Endothelial cell of umbilical vein (primary cell): ENCODE results near the gene DSCAML1. TPM values are rescaled to one million over a fixed set of nuclear protein-coding genes. Genes with fewer than 3 reads are reported as not detected.

Experiments
- BruUV-seq: library from RNA; stranded (reverse); fragments of 400-500 nt; replicated peaks from 2 replicates; lab custom pipeline; 2021; lab: Mats Ljungman, UMichigan
- CTCF ChIA-PET: fragments of 300-600, 350-600 bp; sonication (Branson Sonifier 250); formaldehyde crosslinking; loops from one replicate; lab custom pipeline; 2021; ENCODE audit warnings: antibody characterized with exemption, inconsistent platforms; lab: Charles Lee
- POLR2A ChIA-PET: fragments of 300-600, 350-600 bp; sonication (Branson Sonifier 250); formaldehyde crosslinking; loops from one replicate; lab custom pipeline; 2021; ENCODE audit warnings: antibody characterized with exemption, inconsistent platforms; lab: Charles Lee
- DNase-seq: peaks from one replicate; pipeline ENCODE4 v3.0.0-alpha.2; 2011; ENCODE audit warnings: low read depth, low spot score
- FAIRE-seq: peaks from 2 replicates; lab custom pipeline; 2011; peaks lifted over from hg19 to GRCh38; lab: Jason Lieb, UNC
- H2AFZ ChIP-seq: 2 replicates; pipeline ENCODE4 v1.6.0; 2012; ENCODE audit warnings: low read depth, low read length, control low read depth, inconsistent platforms
- H3K27ac ChIP-seq: 2 replicates; pipeline ENCODE4 v1.5.1; 2011; ENCODE audit warnings: low read depth, mild to moderate bottlenecking, control low read depth, low read length, moderate library complexity; ENCODE audit not compliant: insufficient read depth
- H3K27me3 ChIP-seq, 2 experiments: 2 replicates each; pipeline versions ENCODE4 v1.6.0 to v1.6.1; 2011; ENCODE audit warnings: low read length in 2 of 2, mixed read lengths in 1 of 2; ENCODE audit not compliant: control insufficient read depth in 2 of 2, insufficient read depth in 2 of 2
- H3K36me3 ChIP-seq, 2 experiments: 2 replicates in 1 of 2; 3 replicates in 1 of 2; pipeline ENCODE4 v1.5.1; 2011; ENCODE audit warnings: low read length in 2 of 2, mild to moderate bottlenecking in 1 of 2, moderate library complexity in 1 of 2; ENCODE audit not compliant: control insufficient read depth in 2 of 2, insufficient read depth in 2 of 2; ENCODE audit errors: extremely low read depth in 1 of 2
- H3K4me1 ChIP-seq: 3 replicates; pipeline ENCODE4 v1.5.1; 2011; ENCODE audit warnings: mild to moderate bottlenecking, low read length; ENCODE audit not compliant: control insufficient read depth, insufficient read depth; ENCODE audit errors: extremely low read depth
- H3K4me2 ChIP-seq: 2 replicates; pipeline ENCODE4 v1.6.1; 2011; ENCODE audit warnings: low read length, control low read depth, mixed read lengths; ENCODE audit not compliant: insufficient read depth
- H3K4me3 ChIP-seq, 3 experiments: fragments of 200-600 bp in 1 of 3; sonication (generic), shearing (Covaris generic) in 1 of 3; replicated peaks in 1 of 3; 2 replicates each; pipeline ENCODE4 v1.5.1; 2011 to 2016; ENCODE audit warnings: control low read depth in 3 of 3, low read length in 3 of 3, mild to moderate bottlenecking in 2 of 3, inconsistent platforms in 1 of 3, low read depth in 1 of 3, moderate library complexity in 1 of 3; ENCODE audit not compliant: insufficient read depth in 1 of 3
- H3K79me2 ChIP-seq: 2 replicates; pipeline ENCODE4 v1.6.0; 2012; ENCODE audit warnings: low read length, inconsistent platforms; ENCODE audit not compliant: control insufficient read depth, insufficient read depth
- H3K9ac ChIP-seq: replicated peaks from 2 replicates; pipeline ENCODE3; 2011; ENCODE audit warnings: low read length, control low read depth; ENCODE audit not compliant: insufficient read depth; ENCODE audit errors: extremely low read depth
- H3K9me1 ChIP-seq: replicated peaks from 3 replicates; pipeline ENCODE4 v1.6.0; 2011; ENCODE audit warnings: mild to moderate bottlenecking, low read length; ENCODE audit not compliant: control insufficient read depth, insufficient read depth; ENCODE audit errors: extremely low read depth
- H3K9me3 ChIP-seq: replicated peaks from 2 replicates; pipeline ENCODE4 v1.5.1; 2012; ENCODE audit warnings: low read length, inconsistent platforms; ENCODE audit not compliant: control insufficient read depth, insufficient read depth
- H4K20me1 ChIP-seq: replicated peaks from 2 replicates; pipeline ENCODE3; 2011; ENCODE audit warnings: mild to moderate bottlenecking, low read length; ENCODE audit not compliant: control insufficient read depth, insufficient read depth; ENCODE audit errors: extremely low read depth
- EZH2 ChIP-seq: IDR thresholded peaks from 2 replicates; pipeline ENCODE4 v1.6.1; 2012; ENCODE audit warnings: borderline replicate concordance, low read depth, mild to moderate bottlenecking, moderate library complexity, low read length, inconsistent platforms; ENCODE audit not compliant: severe bottlenecking
- FOS ChIP-seq: IDR thresholded peaks from 2 replicates; pipeline ENCODE4 v1.6.1; 2011; ENCODE audit warnings: mild to moderate bottlenecking, low read length, moderate library complexity, borderline replicate concordance; ENCODE audit not compliant: insufficient read depth
- GATA2 ChIP-seq: IDR thresholded peaks from 2 replicates; pipeline ENCODE4 v1.7.0; 2011; ENCODE audit warnings: low read depth, mild to moderate bottlenecking, moderate library complexity, mixed read lengths, low read length; ENCODE audit not compliant: insufficient read length, insufficient read depth
- JUN ChIP-seq: IDR thresholded peaks from 2 replicates; pipeline ENCODE4 v1.6.1; 2011; ENCODE audit warnings: borderline replicate concordance, low read depth; ENCODE audit not compliant: insufficient read length, insufficient read depth
- MAX ChIP-seq: IDR thresholded peaks from 2 replicates; pipeline ENCODE4 v1.6.1; 2011; ENCODE audit not compliant: insufficient read depth, insufficient read length
- MYC ChIP-seq: IDR thresholded peaks from one replicate; pipeline ENCODE4 v1.6.1; 2011; ENCODE audit warnings: mild to moderate bottlenecking, low read depth, low read length
- POLR2A ChIP-seq: IDR thresholded peaks from 2 replicates; pipeline ENCODE4 v1.6.1; 2012; ENCODE audit warnings: low read depth, mild to moderate bottlenecking, control low read depth, low read length
- POLR2AphosphoS5 ChIP-seq: IDR thresholded peaks from 2 replicates; pipeline ENCODE4 v1.6.1; 2012; ENCODE audit warnings: low read depth, mild to moderate bottlenecking, control low read depth, low read length, moderate library complexity; ENCODE audit not compliant: insufficient read depth
- dilution Hi-C: fragments of 300-500 bp; cut with MboI; formaldehyde crosslinking; loops from one replicate; pipeline ENCODE4 v1.15.0; 2019; ENCODE audit warnings: low sequenced_read_pairs; ENCODE audit not compliant: extremely low pct_ligation_motif_present
- intact Hi-C: fragments of 100-400 bp; cut with micrococcal nuclease; formaldehyde crosslinking; loops from one replicate; pipeline ENCODE4 v1.10.0; 2022
- polyA plus RNA-seq, 4 experiments: library from polyadenylated mRNA; depleted of rRNA in 3 of 4; stranded (reverse) in 3 of 4; unstranded in 1 of 4; fragments of >200 nt; gene quantifications; 2 replicates each; pipeline versions ENCODE4 v1.2.1 to v1.2.3, GENCODE V29; 2011 to 2012; ENCODE audit warnings: missing spikeins in 1 of 4
- total RNA-seq: library from RNA; stranded (reverse); gene quantifications from 2 replicates; pipeline ENCODE4 v1.2.3, GENCODE V29; 2021
- TF ChIP-seq, protein P1 (sequence below), 2 donors: IDR thresholded peaks; 1 replicate in 1 of 2; 2 replicates in 1 of 2; pipeline ENCODE4 v1.5.1; 2011; ENCODE audit warnings: low read length in 2 of 2, mild to moderate bottlenecking in 2 of 2, moderate library complexity in 2 of 2, control low read depth in 1 of 2, inconsistent platforms in 1 of 2, low read depth in 1 of 2; ENCODE audit not compliant: insufficient read depth in 1 of 2; ENCODE audit errors: extremely low read depth in 1 of 2

DSCAML1 gene
- total and polyA plus RNA-seq, 2 donors (not counting 3 experiments of a cell fraction or from before 2014, with no cell fraction given), result not detected

GRCh38 chr11:117627259-117627658, 169.8 kb downstream of the DSCAML1 start:
- BruUV-seq, result no TSS peak

More at GRCh38 chr11:117627259-117627658, 169.8 kb downstream of the DSCAML1 start:
- Histone ChIP-seq H3K9me3 (no peaks in the 10 kb centered on the region), H2AFZ (no peak overlapping the region), H3K9ac (no peak overlapping the region), H3K79me2 (no peaks in the 10 kb centered on the region), H3K4me2 (no peak overlapping the region), H3K4me3 (no peak overlapping the region), H4K20me1 (no peaks in the 10 kb centered on the region), H3K9me1 (no peaks in the 10 kb centered on the region), H3K27me3 (no peaks in the 10 kb centered on the region), H3K4me1 (no peaks in the 10 kb centered on the region), H3K36me3 (no peaks in the 10 kb centered on the region), H3K27ac (no peak overlapping the region)
- FAIRE-seq, result no peak
- ChIA-PET POLR2A (interaction anchor here (0.8 kb wide), 1 partner anchor 335 kb away, joined by 5 read pairs; no protein-coding TSS in a partner anchor), CTCF (no interaction called here)
- no peak for TF ChIP-seq GATA2
- TF ChIP-seq, protein P1, sequence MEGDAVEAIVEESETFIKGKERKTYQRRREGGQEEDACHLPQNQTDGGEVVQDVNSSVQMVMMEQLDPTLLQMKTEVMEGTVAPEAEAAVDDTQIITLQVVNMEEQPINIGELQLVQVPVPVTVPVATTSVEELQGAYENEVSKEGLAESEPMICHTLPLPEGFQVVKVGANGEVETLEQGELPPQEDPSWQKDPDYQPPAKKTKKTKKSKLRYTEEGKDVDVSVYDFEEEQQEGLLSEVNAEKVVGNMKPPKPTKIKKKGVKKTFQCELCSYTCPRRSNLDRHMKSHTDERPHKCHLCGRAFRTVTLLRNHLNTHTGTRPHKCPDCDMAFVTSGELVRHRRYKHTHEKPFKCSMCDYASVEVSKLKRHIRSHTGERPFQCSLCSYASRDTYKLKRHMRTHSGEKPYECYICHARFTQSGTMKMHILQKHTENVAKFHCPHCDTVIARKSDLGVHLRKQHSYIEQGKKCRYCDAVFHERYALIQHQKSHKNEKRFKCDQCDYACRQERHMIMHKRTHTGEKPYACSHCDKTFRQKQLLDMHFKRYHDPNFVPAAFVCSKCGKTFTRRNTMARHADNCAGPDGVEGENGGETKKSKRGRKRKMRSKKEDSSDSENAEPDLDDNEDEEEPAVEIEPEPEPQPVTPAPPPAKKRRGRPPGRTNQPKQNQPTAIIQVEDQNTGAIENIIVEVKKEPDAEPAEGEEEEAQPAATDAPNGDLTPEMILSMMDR (IDR thresholded peaks at IDR 0.05; ENCODE audit: extremely low read depth in 1 of 2, insufficient read depth in 1 of 2, low read depth in 1 of 2, low read length in 2 of 2), result no peak
- no peak for TF ChIP-seq JUN
- no peak for TF ChIP-seq POLR2AphosphoS5
- no peak for TF ChIP-seq MAX
- no peak for TF ChIP-seq FOS
- TF ChIP-seq MYC, result no peak
- TF ChIP-seq EZH2, result no peak
- no peak for TF ChIP-seq POLR2A
- intact Hi-C loops (no loop called here), dilution Hi-C loops (no loop called here)
- no peak for DNase-seq
